HepG2 (cell line): Measurements from ENCODE around the gene MAN1C1. TPM values are rescaled to one million over a fixed set of nuclear protein-coding genes. Genes with fewer than 3 reads are reported as not detected.

Experiments used
- ATM ChIP-seq: fragments of 450-650 bp; IDR thresholded peaks from 2 replicates; pipeline ENCODE4 v1.7.1; 2017; ENCODE audit warnings: mild to moderate bottlenecking, borderline replicate concordance
- GTF3A ChIP-seq: sonication (generic); formaldehyde crosslinking; conservative IDR thresholded peaks from 2 replicates; pipeline ENCODE4 v1.4.0; 2020; ENCODE audit warnings: mild to moderate bottlenecking, missing genetic modification reagents
- NFE2L1 ChIP-seq: sonication (generic); formaldehyde crosslinking; IDR thresholded peaks from 2 replicates; pipeline ENCODE4 v1.4.0; 2020; ENCODE audit warnings: missing genetic modification reagents, mild to moderate bottlenecking, borderline replicate concordance
- NFKB2 ChIP-seq: sonication (generic); formaldehyde crosslinking; IDR thresholded peaks from 2 replicates; pipeline ENCODE4 v1.4.0; 2020; ENCODE audit warnings: missing genetic modification reagents, borderline replicate concordance
- PCBP1 ChIP-seq: fragments of 200-400 bp; formaldehyde crosslinking; IDR thresholded peaks from 2 replicates; pipeline ENCODE4 v1.6.1; 2017; ENCODE audit warnings: mild to moderate bottlenecking, low read depth, low read length, borderline replicate concordance
- RXRA ChIP-seq: sonication (generic); formaldehyde crosslinking; IDR thresholded peaks from 2 replicates; pipeline ENCODE4 v1.5.1; 2020; ENCODE audit warnings: missing genetic modification reagents
- SETDB1 ChIP-seq: sonication (generic); formaldehyde crosslinking; IDR thresholded peaks from 2 replicates; pipeline ENCODE4 v1.5.1; 2020; ENCODE audit warnings: missing genetic modification reagents, mild to moderate bottlenecking, borderline replicate concordance
- TMF1 ChIP-seq: sonication (generic); formaldehyde crosslinking; IDR thresholded peaks from 2 replicates; pipeline ENCODE4 v1.8.1; 2022; ENCODE audit warnings: low read depth, missing genetic modification reagents
- TOE1 ChIP-seq: sonication (generic); formaldehyde crosslinking; IDR thresholded peaks from 2 replicates; pipeline ENCODE4 v1.4.0; 2020; ENCODE audit warnings: mild to moderate bottlenecking, missing genetic modification reagents
- polyA plus RNA-seq, 8 experiments: library from polyadenylated mRNA; depleted of rRNA in 3 of 8; stranded (reverse) in 7 of 8; unstranded in 1 of 8; fragments of >200 nt; fragmentation: Illumina TruSeq in 4 of 8; extraction: Trizol in 4 of 8; gene quantifications; 2 replicates each; pipeline versions ENCODE4 v1.2.1 to v1.2.3, GENCODE V29; 2011 to 2016; ENCODE audit warnings: low read depth in 4 of 8, missing spikeins in 1 of 8, mixed read lengths in 1 of 8; ENCODE audit not compliant: insufficient read depth in 1 of 8
- total RNA-seq, 5 experiments: library from RNA; depleted of rRNA; stranded (reverse); fragments of >200 nt; fragmentation: Illumina TruSeq; extraction: Trizol; gene quantifications; 2 replicates each; pipeline ENCODE4 v1.2.3, GENCODE V29; 2016; ENCODE audit warnings: low read depth in 1 of 5
- TF ChIP-seq, protein P1 (sequence below): sonication (generic); formaldehyde crosslinking; IDR thresholded peaks from 2 replicates; pipeline ENCODE4 v1.5.0; 2020; ENCODE audit warnings: mild to moderate bottlenecking, missing genetic modification reagents
- TF ChIP-seq, protein P2 (sequence below): sonication (generic); formaldehyde crosslinking; IDR thresholded peaks from 2 replicates; pipeline ENCODE4 v1.4.0; 2020; ENCODE audit warnings: missing genetic modification reagents
- TF ChIP-seq, protein P3 (sequence below): sonication (generic); formaldehyde crosslinking; IDR thresholded peaks from 2 replicates; pipeline ENCODE4 v1.4.0; 2020; ENCODE audit warnings: missing genetic modification reagents, mild to moderate bottlenecking, borderline replicate concordance
- TF ChIP-seq, protein P4 (sequence below): sonication (generic); formaldehyde crosslinking; IDR thresholded peaks from 2 replicates; pipeline ENCODE4 v1.4.0; 2020; ENCODE audit warnings: missing genetic modification reagents
- TF ChIP-seq, protein P5 (sequence below): IDR thresholded peaks from 2 replicates; pipeline ENCODE4 v1.6.1; 2016; ENCODE audit warnings: low read depth, borderline replicate concordance
- TF ChIP-seq, protein P6 (sequence below): sonication (generic); formaldehyde crosslinking; IDR thresholded peaks from 2 replicates; pipeline ENCODE4 v1.4.0; 2020; ENCODE audit warnings: missing genetic modification reagents
- TF ChIP-seq, protein P7 (sequence below): sonication (generic); formaldehyde crosslinking; IDR thresholded peaks from 2 replicates; pipeline ENCODE4 v1.8.0; 2022; ENCODE audit warnings: mild to moderate bottlenecking, missing genetic modification reagents, moderate library complexity

Gene MAN1C1
- total and polyA plus RNA-seq, 2 of the 13 experiments (the other 11 are each of a cell fraction or from before 2014, with no cell fraction given): 0.18 to 0.49 TPM

DNA sequence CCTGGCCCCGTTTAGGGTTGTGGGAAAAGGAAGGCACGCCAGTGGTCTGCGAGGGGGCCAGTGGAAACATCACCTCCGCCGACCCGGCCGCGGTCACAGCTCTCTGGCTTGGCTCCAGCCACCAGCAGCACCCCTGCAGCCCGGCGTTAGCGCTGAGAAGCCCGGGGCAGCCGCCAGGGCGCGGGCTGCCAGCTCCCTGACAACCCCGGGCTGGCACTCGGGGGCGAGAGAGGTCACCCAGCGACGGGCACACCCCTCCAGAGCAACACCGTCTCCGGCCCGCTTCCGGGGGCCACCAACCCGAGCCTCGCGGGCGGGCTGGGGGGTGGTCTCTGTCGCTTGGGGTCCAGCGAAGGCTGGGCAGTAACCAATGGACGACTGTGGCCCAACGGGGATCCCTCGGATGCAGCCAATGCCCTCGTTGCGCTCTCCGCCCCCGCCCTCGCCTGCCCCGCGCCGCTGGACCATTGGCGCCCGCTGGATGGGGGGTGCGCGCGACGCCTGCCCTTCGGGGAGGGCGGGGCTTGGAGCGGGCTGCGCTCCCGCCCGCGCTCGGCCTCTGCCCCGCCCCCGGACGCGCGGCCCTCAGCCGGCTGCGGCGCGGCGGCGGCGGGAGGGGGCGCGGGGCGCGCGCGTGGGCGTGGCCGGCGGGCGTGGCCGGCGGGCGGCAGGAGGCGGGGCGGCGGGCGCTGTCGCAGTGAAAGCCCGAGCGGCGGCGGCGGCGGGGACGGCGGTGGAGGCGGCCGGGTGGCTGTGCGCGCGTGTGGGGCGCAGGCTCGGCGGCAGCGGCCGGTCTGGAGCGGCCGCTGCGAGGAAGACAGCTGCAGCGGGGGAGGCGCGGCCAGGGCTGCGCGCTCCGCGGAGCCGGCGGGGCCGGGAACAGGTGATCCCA, at the start of gene MAN1C1 (continued):
- TF ChIP-seq, protein P1, sequence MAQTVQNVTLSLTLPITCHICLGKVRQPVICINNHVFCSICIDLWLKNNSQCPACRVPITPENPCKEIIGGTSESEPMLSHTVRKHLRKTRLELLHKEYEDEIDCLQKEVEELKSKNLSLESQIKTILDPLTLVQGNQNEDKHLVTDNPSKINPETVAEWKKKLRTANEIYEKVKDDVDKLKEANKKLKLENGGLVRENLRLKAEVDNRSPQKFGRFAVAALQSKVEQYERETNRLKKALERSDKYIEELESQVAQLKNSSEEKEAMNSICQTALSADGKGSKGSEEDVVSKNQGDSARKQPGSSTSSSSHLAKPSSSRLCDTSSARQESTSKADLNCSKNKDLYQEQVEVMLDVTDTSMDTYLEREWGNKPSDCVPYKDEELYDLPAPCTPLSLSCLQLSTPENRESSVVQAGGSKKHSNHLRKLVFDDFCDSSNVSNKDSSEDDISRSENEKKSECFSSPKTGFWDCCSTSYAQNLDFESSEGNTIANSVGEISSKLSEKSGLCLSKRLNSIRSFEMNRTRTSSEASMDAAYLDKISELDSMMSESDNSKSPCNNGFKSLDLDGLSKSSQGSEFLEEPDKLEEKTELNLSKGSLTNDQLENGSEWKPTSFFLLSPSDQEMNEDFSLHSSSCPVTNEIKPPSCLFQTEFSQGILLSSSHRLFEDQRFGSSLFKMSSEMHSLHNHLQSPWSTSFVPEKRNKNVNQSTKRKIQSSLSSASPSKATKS (CRISPR knock-in tag): no peak
- TF ChIP-seq NFE2L1 (CRISPR knock-in tag) (no peak), TOE1 (CRISPR knock-in tag) (no peak), NFKB2 (CRISPR knock-in tag) (no peak; the same call in 1 of the 2 replicates), ATM (no peak), RXRA (no peak), PCBP1 (no peak), SETDB1 (CRISPR knock-in tag) (no peak), TMF1 (CRISPR knock-in tag) (no peak), GTF3A (no peak)
- TF ChIP-seq, protein P2, sequence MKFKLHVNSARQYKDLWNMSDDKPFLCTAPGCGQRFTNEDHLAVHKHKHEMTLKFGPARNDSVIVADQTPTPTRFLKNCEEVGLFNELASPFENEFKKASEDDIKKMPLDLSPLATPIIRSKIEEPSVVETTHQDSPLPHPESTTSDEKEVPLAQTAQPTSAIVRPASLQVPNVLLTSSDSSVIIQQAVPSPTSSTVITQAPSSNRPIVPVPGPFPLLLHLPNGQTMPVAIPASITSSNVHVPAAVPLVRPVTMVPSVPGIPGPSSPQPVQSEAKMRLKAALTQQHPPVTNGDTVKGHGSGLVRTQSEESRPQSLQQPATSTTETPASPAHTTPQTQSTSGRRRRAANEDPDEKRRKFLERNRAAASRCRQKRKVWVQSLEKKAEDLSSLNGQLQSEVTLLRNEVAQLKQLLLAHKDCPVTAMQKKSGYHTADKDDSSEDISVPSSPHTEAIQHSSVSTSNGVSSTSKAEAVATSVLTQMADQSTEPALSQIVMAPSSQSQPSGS (CRISPR knock-in tag): no peak
- TF ChIP-seq, protein P3, sequence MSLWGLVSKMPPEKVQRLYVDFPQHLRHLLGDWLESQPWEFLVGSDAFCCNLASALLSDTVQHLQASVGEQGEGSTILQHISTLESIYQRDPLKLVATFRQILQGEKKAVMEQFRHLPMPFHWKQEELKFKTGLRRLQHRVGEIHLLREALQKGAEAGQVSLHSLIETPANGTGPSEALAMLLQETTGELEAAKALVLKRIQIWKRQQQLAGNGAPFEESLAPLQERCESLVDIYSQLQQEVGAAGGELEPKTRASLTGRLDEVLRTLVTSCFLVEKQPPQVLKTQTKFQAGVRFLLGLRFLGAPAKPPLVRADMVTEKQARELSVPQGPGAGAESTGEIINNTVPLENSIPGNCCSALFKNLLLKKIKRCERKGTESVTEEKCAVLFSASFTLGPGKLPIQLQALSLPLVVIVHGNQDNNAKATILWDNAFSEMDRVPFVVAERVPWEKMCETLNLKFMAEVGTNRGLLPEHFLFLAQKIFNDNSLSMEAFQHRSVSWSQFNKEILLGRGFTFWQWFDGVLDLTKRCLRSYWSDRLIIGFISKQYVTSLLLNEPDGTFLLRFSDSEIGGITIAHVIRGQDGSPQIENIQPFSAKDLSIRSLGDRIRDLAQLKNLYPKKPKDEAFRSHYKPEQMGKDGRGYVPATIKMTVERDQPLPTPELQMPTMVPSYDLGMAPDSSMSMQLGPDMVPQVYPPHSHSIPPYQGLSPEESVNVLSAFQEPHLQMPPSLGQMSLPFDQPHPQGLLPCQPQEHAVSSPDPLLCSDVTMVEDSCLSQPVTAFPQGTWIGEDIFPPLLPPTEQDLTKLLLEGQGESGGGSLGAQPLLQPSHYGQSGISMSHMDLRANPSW: no peak
- TF ChIP-seq, protein P4, sequence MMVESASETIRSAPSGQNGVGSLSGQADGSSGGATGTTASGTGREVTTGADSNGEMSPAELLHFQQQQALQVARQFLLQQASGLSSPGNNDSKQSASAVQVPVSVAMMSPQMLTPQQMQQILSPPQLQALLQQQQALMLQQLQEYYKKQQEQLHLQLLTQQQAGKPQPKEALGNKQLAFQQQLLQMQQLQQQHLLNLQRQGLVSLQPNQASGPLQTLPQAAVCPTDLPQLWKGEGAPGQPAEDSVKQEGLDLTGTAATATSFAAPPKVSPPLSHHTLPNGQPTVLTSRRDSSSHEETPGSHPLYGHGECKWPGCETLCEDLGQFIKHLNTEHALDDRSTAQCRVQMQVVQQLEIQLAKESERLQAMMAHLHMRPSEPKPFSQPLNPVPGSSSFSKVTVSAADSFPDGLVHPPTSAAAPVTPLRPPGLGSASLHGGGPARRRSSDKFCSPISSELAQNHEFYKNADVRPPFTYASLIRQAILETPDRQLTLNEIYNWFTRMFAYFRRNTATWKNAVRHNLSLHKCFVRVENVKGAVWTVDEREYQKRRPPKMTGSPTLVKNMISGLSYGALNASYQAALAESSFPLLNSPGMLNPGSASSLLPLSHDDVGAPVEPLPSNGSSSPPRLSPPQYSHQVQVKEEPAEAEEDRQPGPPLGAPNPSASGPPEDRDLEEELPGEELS (CRISPR knock-in tag): no peak
- TF ChIP-seq, protein P5, sequence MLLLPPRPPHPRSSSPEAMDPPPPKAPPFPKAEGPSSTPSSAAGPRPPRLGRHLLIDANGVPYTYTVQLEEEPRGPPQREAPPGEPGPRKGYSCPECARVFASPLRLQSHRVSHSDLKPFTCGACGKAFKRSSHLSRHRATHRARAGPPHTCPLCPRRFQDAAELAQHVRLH (CRISPR knock-in tag): no peak
- TF ChIP-seq, protein P6, sequence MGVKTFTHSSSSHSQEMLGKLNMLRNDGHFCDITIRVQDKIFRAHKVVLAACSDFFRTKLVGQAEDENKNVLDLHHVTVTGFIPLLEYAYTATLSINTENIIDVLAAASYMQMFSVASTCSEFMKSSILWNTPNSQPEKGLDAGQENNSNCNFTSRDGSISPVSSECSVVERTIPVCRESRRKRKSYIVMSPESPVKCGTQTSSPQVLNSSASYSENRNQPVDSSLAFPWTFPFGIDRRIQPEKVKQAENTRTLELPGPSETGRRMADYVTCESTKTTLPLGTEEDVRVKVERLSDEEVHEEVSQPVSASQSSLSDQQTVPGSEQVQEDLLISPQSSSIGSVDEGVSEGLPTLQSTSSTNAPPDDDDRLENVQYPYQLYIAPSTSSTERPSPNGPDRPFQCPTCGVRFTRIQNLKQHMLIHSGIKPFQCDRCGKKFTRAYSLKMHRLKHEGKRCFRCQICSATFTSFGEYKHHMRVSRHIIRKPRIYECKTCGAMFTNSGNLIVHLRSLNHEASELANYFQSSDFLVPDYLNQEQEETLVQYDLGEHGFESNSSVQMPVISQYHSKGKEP (CRISPR knock-in tag): no peak
- TF ChIP-seq, protein P7, sequence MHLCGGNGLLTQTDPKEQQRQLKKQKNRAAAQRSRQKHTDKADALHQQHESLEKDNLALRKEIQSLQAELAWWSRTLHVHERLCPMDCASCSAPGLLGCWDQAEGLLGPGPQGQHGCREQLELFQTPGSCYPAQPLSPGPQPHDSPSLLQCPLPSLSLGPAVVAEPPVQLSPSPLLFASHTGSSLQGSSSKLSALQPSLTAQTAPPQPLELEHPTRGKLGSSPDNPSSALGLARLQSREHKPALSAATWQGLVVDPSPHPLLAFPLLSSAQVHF (CRISPR knock-in tag): no peak
